ENCODE results near the gene LRRC4C.

GRCh38 chr11:41508121-41508520 is 48.7 kb upstream of the LRRC4C start:
- TF ChIP-seq POLR2A (IDR thresholded peaks at IDR 0.05; ENCODE audit: low read depth, low read length) (no peak), POLR2AphosphoS5 (IDR thresholded peaks at IDR 0.05; ENCODE audit: low read depth, low read length) (no peak), TAF1 (IDR thresholded peaks at IDR 0.05; ENCODE audit: borderline replicate concordance, low read depth, low read length) (no peak)

Measured in GM12892 (cell line).